H1 (cell line): ENCODE data around the gene KCNMA1. TPM values are rescaled to one million over a fixed set of nuclear protein-coding genes. Genes with fewer than 3 reads are reported as not detected.
A peak's percentile ranks its signal among the peaks of the same experiment; 100 is the strongest.

Source experiments
- CTCF ChIA-PET: fragments of 300-600 bp; sonication (Branson Sonifier 250); formaldehyde crosslinking; loops from one replicate; lab custom pipeline; 2021; ENCODE audit not compliant: partially characterized antibody; lab: Charles Lee
- POLR2A ChIA-PET: fragments of 300-600 bp; sonication (Branson Sonifier 250); formaldehyde crosslinking; loops from one replicate; lab custom pipeline; 2021; ENCODE audit warnings: inconsistent platforms; ENCODE audit not compliant: partially characterized antibody; lab: Charles Lee
- DNase-seq, 2 experiments: peaks; one replicate each; pipeline versions ENCODE4 v3.0.0 to v3.0.0-alpha.2; 2010 to 2022; ENCODE audit warnings: low spot score in 2 of 2, low read depth in 1 of 2, mixed read lengths in 1 of 2
- FAIRE-seq: peaks from 2 replicates; lab custom pipeline; 2011; peaks lifted over from hg19 to GRCh38; lab: Jason Lieb, UNC
- H2AFZ ChIP-seq: 2 replicates; pipeline ENCODE4 v1.8.1; 2012; ENCODE audit warnings: low read length, inconsistent platforms
- H2AK5ac ChIP-seq: 2 replicates; pipeline ENCODE4 v1.6.1; 2013; ENCODE audit warnings: low read depth, low read length
- H2BK120ac ChIP-seq: replicated peaks from 2 replicates; pipeline ENCODE3; 2013; ENCODE audit warnings: low read depth, low read length, inconsistent platforms
- H2BK12ac ChIP-seq: 2 replicates; pipeline ENCODE4 v1.6.1; 2013; ENCODE audit warnings: low read depth, low read length
- H2BK15ac ChIP-seq: 2 replicates; pipeline ENCODE4 v1.6.1; 2013; ENCODE audit warnings: low read length
- H2BK20ac ChIP-seq: 2 replicates; pipeline ENCODE4 v1.6.1; 2013; ENCODE audit warnings: low read length
- H2BK5ac ChIP-seq: 2 replicates; pipeline ENCODE4 v1.6.1; 2013; ENCODE audit warnings: low read depth, low read length
- H3K14ac ChIP-seq: 2 replicates; pipeline ENCODE4 v1.6.1; 2013; ENCODE audit warnings: inconsistent platforms; ENCODE audit not compliant: insufficient read length
- H3K18ac ChIP-seq: 2 replicates; pipeline ENCODE4 v1.6.1; 2013; ENCODE audit warnings: low read length; ENCODE audit errors: extremely low read depth
- H3K23ac ChIP-seq: 2 replicates; pipeline ENCODE4 v1.6.1; 2013; ENCODE audit warnings: inconsistent platforms; ENCODE audit not compliant: insufficient read length
- H3K23me2 ChIP-seq: 2 replicates; pipeline ENCODE4 v1.6.1; 2013; ENCODE audit warnings: low read depth, low read length
- H3K27ac ChIP-seq: 2 replicates; pipeline ENCODE4 v1.6.1; 2011; ENCODE audit warnings: low read depth, low read length, inconsistent platforms
- H3K27me3 ChIP-seq, 4 experiments: replicated peaks in 1 of 4; 1 replicate in 1 of 4; 2 replicates in 3 of 4; pipeline versions ENCODE4 v1.6.1 to v1.8.1; 2011 to 2013; ENCODE audit warnings: low read length in 3 of 4, mild to moderate bottlenecking in 3 of 4, inconsistent platforms in 2 of 4, mixed read lengths in 2 of 4, moderate library complexity in 1 of 4; ENCODE audit not compliant: control insufficient read depth in 3 of 4, insufficient read depth in 3 of 4; ENCODE audit errors: extremely low read depth in 1 of 4
- H3K36me3 ChIP-seq, 4 experiments: 2 replicates each; pipeline versions ENCODE4 v1.6.1 to v1.8.1; 2011 to 2013; ENCODE audit warnings: mild to moderate bottlenecking in 4 of 4, low read length in 3 of 4, moderate library complexity in 2 of 4, control low read depth in 1 of 4, inconsistent platforms in 1 of 4; ENCODE audit not compliant: insufficient read depth in 4 of 4, control insufficient read depth in 2 of 4
- H3K4ac ChIP-seq: replicated peaks from 2 replicates; pipeline ENCODE3; 2013; ENCODE audit warnings: low read length, low read depth, mixed read lengths, inconsistent platforms; ENCODE audit not compliant: insufficient read length
- H3K4me1 ChIP-seq, 4 experiments: replicated peaks in 1 of 4; 1 replicate in 1 of 4; 2 replicates in 3 of 4; pipeline versions ENCODE4 v1.6.1 to v1.8.1; 2011 to 2013; ENCODE audit warnings: low read length in 3 of 4, inconsistent platforms in 2 of 4, mixed read lengths in 1 of 4; ENCODE audit not compliant: insufficient read depth in 4 of 4, control insufficient read depth in 3 of 4
- H3K4me2 ChIP-seq, 2 experiments: 2 replicates each; pipeline versions ENCODE4 v1.6.1 to v1.8.1; 2011 to 2013; ENCODE audit warnings: low read depth in 2 of 2, low read length in 2 of 2, control low read depth in 1 of 2, inconsistent platforms in 1 of 2, mild to moderate bottlenecking in 1 of 2; ENCODE audit not compliant: insufficient read depth in 1 of 2
- H3K4me3 ChIP-seq, 4 experiments: fragments of 200-600, 300-600 bp in 1 of 4; sonication (generic), shearing (Covaris generic), sonication (Bioruptor Twin) in 1 of 4; 2 replicates each; pipeline versions ENCODE4 v1.5.1 to v1.8.1; 2011 to 2016; ENCODE audit warnings: low read length in 4 of 4, low read depth in 3 of 4, control low read depth in 2 of 4, inconsistent platforms in 2 of 4, mild to moderate bottlenecking in 2 of 4, mixed read lengths in 1 of 4, moderate library complexity in 1 of 4; ENCODE audit not compliant: insufficient read depth in 2 of 4; ENCODE audit errors: extremely low read depth in 1 of 4
- H3K56ac ChIP-seq: replicated peaks from 2 replicates; pipeline ENCODE3; 2013; ENCODE audit warnings: low read depth, mild to moderate bottlenecking, mixed read lengths, low read length, inconsistent platforms; ENCODE audit not compliant: insufficient read length
- H3K79me1 ChIP-seq: 2 replicates; pipeline ENCODE4 v1.6.1; 2013; ENCODE audit warnings: low read depth, low read length, control low read depth
- H3K79me2 ChIP-seq, 2 experiments: 2 replicates each; pipeline versions ENCODE4 v1.6.1 to v1.8.1; 2012 to 2013; ENCODE audit warnings: low read length in 2 of 2, mild to moderate bottlenecking in 2 of 2, inconsistent platforms in 1 of 2; ENCODE audit not compliant: insufficient read depth in 2 of 2, control insufficient read depth in 1 of 2
- H3K9ac ChIP-seq, 4 experiments: replicated peaks in 1 of 4; 1 replicate in 1 of 4; 2 replicates in 3 of 4; pipeline versions ENCODE4 v1.6.1 to v1.8.1; 2011 to 2013; ENCODE audit warnings: low read depth in 3 of 4, low read length in 3 of 4, control low read depth in 2 of 4, mild to moderate bottlenecking in 2 of 4, moderate library complexity in 2 of 4, inconsistent platforms in 1 of 4; ENCODE audit errors: extremely low read depth in 1 of 4
- H3K9me3 ChIP-seq, 2 experiments: 2 replicates each; pipeline versions ENCODE4 v1.6.1 to v1.8.1; 2012 to 2013; ENCODE audit warnings: mild to moderate bottlenecking in 2 of 2, moderate library complexity in 2 of 2, control low read depth in 1 of 2, inconsistent platforms in 1 of 2, low read depth in 1 of 2, low read length in 1 of 2, mixed read lengths in 1 of 2; ENCODE audit not compliant: insufficient read depth in 2 of 2
- H4K20me1 ChIP-seq, 2 experiments: replicated peaks in 1 of 2; 2 replicates each; pipeline versions ENCODE3 to v1.8.1; 2011 to 2013; ENCODE audit warnings: inconsistent platforms in 2 of 2, low read length in 2 of 2, mild to moderate bottlenecking in 1 of 2; ENCODE audit not compliant: insufficient read depth in 2 of 2, control insufficient read depth in 1 of 2
- H4K5ac ChIP-seq: 2 replicates; pipeline ENCODE4 v1.6.1; 2013; ENCODE audit warnings: low read length, low read depth, mixed read lengths, inconsistent platforms; ENCODE audit not compliant: insufficient read length
- H4K8ac ChIP-seq: 2 replicates; pipeline ENCODE4 v1.8.0; 2013; ENCODE audit warnings: mild to moderate bottlenecking, moderate library complexity, low read length, inconsistent platforms; ENCODE audit not compliant: insufficient read depth; ENCODE audit errors: extremely low read depth
- H4K91ac ChIP-seq: replicated peaks from 2 replicates; pipeline ENCODE3; 2013; ENCODE audit warnings: low read length, mixed read lengths, inconsistent platforms; ENCODE audit not compliant: insufficient read length
- BACH1 ChIP-seq: IDR thresholded peaks from 2 replicates; pipeline ENCODE4 v1.6.1; 2012; ENCODE audit warnings: low read length, improper control_type of control experiment
- WGBS, 2 experiments: shearing (Covaris generic) in 1 of 2; methylation state at CpG; one replicate each; pipeline versions ENCODE4 v1.1.6 to v1.1.7; 2013 to 2015; ENCODE audit warnings: low lambda C conversion rate in 2 of 2, mixed read lengths in 2 of 2, inconsistent platforms in 1 of 2, low coverage in 1 of 2, missing lambda C conversion rate in 1 of 2; ENCODE audit not compliant: insufficient replicate concordance in 2 of 2, insufficient coverage in 1 of 2, insufficient read length in 1 of 2; ENCODE audit errors: extremely low coverage in 1 of 2, missing lambda C conversion rate in 1 of 2; 5-methylcytosine and 5-hydroxymethylcytosine counted together
- polyA plus RNA-seq, 7 experiments: library from polyadenylated mRNA; depleted of rRNA in 3 of 7; stranded (reverse) in 5 of 7; unstranded in 2 of 7; fragments of >200 nt in 5 of 7; fragments of 200-250 nt in 2 of 7; gene quantifications; 1 replicate in 5 of 7; 2 replicates in 1 of 7; 4 replicates in 1 of 7; pipeline versions ENCODE4 v1.2.1 to v1.2.3, GENCODE V29; 2011 to 2013; ENCODE audit warnings: missing spikeins in 2 of 7, mixed read lengths in 2 of 7
- total RNA-seq: library from RNA; stranded (reverse); fragmentation: NEBNext Ultra II Directional; extraction: Animal tissue kit (Norgen Biotek cat#: 25700); gene quantifications from 2 replicates; pipeline ENCODE4 v1.2.1, GENCODE V29; 2021
- TF ChIP-seq, protein P1 (sequence below): IDR thresholded peaks from 2 replicates; pipeline ENCODE4 v1.6.1; 2012; ENCODE audit warnings: inconsistent platforms
- TF ChIP-seq, protein P2 (sequence below), 3 experiments: IDR thresholded peaks; 1 replicate in 2 of 3; 2 replicates in 1 of 3; pipeline versions ENCODE4 v1.5.1 to v1.6.1; 2011; ENCODE audit warnings: low read length in 3 of 3, mild to moderate bottlenecking in 3 of 3, inconsistent platforms in 2 of 3, low read depth in 1 of 3, moderate library complexity in 1 of 3; ENCODE audit not compliant: insufficient read depth in 1 of 3; ENCODE audit errors: control extremely low read depth in 1 of 3

The KCNMA1 gene
- total and polyA plus RNA-seq, 2 of the 8 experiments (the other 6 are each of a cell fraction or from before 2014, with no cell fraction given) = 10.2 to 11.1 TPM

DNA sequence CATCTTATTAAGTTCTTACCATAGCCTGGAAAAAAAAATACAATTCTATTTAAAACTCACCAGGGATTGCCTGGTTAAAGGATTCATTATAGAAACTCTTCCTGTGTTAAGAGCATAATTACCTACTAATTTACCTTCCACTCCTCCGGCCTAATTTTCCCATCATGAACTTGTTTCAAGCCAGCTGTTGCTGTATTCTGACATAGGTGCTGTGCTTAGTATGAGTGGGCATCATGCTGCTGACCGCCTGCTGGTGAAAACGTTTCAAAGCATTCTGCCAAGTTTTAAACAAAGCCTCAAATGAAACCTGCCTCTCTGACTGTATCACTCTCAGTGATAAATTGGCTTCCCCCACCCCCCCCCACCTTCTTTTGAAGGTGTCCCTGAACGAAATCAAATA, 47.8 kb upstream of the KCNMA1 start:
- WGBS, 2 experiments = 69% methylated on average over 4 of the region's 4 CpGs; no CpG with 5 or more reads in 1 of the 2 experiments
- H3K23ac ChIP-seq = no peak overlapping the region

More for the DNA sequence above, 47.8 kb upstream of the KCNMA1 start:
- no peak overlapping the region for H2AFZ ChIP-seq
- no peaks in the 10 kb centered on the region for H3K27me3 ChIP-seq
- DNase-seq = no peak
- TF ChIP-seq, protein P1, sequence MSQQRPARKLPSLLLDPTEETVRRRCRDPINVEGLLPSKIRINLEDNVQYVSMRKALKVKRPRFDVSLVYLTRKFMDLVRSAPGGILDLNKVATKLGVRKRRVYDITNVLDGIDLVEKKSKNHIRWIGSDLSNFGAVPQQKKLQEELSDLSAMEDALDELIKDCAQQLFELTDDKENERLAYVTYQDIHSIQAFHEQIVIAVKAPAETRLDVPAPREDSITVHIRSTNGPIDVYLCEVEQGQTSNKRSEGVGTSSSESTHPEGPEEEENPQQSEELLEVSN = no peak
- TF ChIP-seq, protein P2, sequence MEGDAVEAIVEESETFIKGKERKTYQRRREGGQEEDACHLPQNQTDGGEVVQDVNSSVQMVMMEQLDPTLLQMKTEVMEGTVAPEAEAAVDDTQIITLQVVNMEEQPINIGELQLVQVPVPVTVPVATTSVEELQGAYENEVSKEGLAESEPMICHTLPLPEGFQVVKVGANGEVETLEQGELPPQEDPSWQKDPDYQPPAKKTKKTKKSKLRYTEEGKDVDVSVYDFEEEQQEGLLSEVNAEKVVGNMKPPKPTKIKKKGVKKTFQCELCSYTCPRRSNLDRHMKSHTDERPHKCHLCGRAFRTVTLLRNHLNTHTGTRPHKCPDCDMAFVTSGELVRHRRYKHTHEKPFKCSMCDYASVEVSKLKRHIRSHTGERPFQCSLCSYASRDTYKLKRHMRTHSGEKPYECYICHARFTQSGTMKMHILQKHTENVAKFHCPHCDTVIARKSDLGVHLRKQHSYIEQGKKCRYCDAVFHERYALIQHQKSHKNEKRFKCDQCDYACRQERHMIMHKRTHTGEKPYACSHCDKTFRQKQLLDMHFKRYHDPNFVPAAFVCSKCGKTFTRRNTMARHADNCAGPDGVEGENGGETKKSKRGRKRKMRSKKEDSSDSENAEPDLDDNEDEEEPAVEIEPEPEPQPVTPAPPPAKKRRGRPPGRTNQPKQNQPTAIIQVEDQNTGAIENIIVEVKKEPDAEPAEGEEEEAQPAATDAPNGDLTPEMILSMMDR (IDR thresholded peaks at IDR 0.05; ENCODE audit: control extremely low read depth in 1 of 3, insufficient read depth in 1 of 3, low read depth in 1 of 3, low read length in 3 of 3) = peak in 1 of 3 experiments; percentile 2; a peak in 1 of 4 replicates
- TF ChIP-seq BACH1 = no peak
- TF ChIP-seq, all 59 proteins: peak for 1
- no peak overlapping the region for H4K8ac ChIP-seq
- no peak overlapping the region for H2BK120ac ChIP-seq
- no peak overlapping the region for H3K4ac ChIP-seq
- H3K4me3 ChIP-seq = no peak overlapping the region
- H2BK20ac ChIP-seq = no peak overlapping the region
- H3K27ac ChIP-seq = no peak overlapping the region
- H3K18ac ChIP-seq = no peak overlapping the region
- no peak overlapping the region for H2AK5ac ChIP-seq
- H4K20me1 ChIP-seq = no peaks in the 10 kb centered on the region
- POLR2A ChIA-PET = interaction anchor here (1.2 kb wide), 1 partner anchor 26 kb away, joined by 4 read pairs; no protein-coding TSS in a partner anchor
- H3K79me2 ChIP-seq = no peaks in the 10 kb centered on the region
- peaks cover 0 to 26% (median 15%) of the 10 kb centered on the region in 4 experiments for H3K4me1 ChIP-seq
- no peak overlapping the region for H3K9ac ChIP-seq
- H2BK12ac ChIP-seq = no peak overlapping the region
- H3K79me1 ChIP-seq = no peaks in the 10 kb centered on the region; the same call in 1 of the 2 replicates
- no peak for FAIRE-seq
- H4K91ac ChIP-seq = no peak overlapping the region
- H3K56ac ChIP-seq = no peak overlapping the region
- H3K23me2 ChIP-seq = no peaks in the 10 kb centered on the region
- H4K5ac ChIP-seq = no peak overlapping the region
- CTCF ChIA-PET = interaction anchor here (0.7 to 12.7 kb wide), 6 partner anchors 14 to 152 kb away, joined by 3 to 112 read pairs (median 6); no protein-coding TSS in a partner anchor
- no peak overlapping the region for H2BK15ac ChIP-seq
- H3K14ac ChIP-seq = no peak overlapping the region
- H3K36me3 ChIP-seq = no peaks in the 10 kb centered on the region
- H2BK5ac ChIP-seq = no peak overlapping the region
- H3K4me2 ChIP-seq = no peak overlapping the region
- no peaks in the 10 kb centered on the region for H3K9me3 ChIP-seq
